Gastrocnemius medialis (tissue), 4 donors: ENCODE data around the gene FGF4.

ENCODE experiments used
- CTCF ChIP-seq, 5 experiments: fragments of 450-650 bp in 3 of 5; fragments of 200-600 bp in 2 of 5; sonication (generic) in 2 of 5; IDR thresholded peaks in 4 of 5; conservative IDR thresholded peaks in 1 of 5; 1 replicate in 4 of 5; 2 replicates in 1 of 5; pipeline ENCODE4 v1.5.1; 2016 to 2019; ENCODE audit warnings: antibody characterized with exemption in 5 of 5, mild to moderate bottlenecking in 3 of 5, moderate library complexity in 3 of 5
- POLR2A ChIP-seq, 2 donors: fragments of 450-650 bp; IDR thresholded peaks; one replicate each; pipeline ENCODE4 v1.6.1; 2017; ENCODE audit warnings: antibody characterized with exemption in 2 of 2, mild to moderate bottlenecking in 2 of 2, moderate library complexity in 2 of 2

- no peak for TF ChIP-seq CTCF (IDR thresholded peaks at IDR 0.05 in 4 of 5, conservative IDR thresholded peaks at IDR 0.05 in 1 of 5)
- TF ChIP-seq POLR2A (IDR thresholded peaks at IDR 0.05), result no peak
Measured at GRCh38 chr11:69803022-69803421, 27.9 kb upstream of the FGF4 start.
